Ovary (tissue), 9 donors: ENCODE results near the gene SASS6. TPM values are rescaled to one million over a fixed set of nuclear protein-coding genes. Genes with fewer than 3 reads are reported as not detected.

Experiments
- DNase-seq, 5 donors: peaks; one replicate each; pipeline ENCODE4 v3.0.0-alpha.2; 2019 to 2020
- H3K27ac ChIP-seq, 2 donors: fragments of 200-600 bp; one replicate each; pipeline versions ENCODE4 v1.5.1 to v1.8.0; 2019 to 2022
- H3K27me3 ChIP-seq: fragments of 200-600 bp; one replicate; pipeline ENCODE4 v1.8.0; 2022
- H3K36me3 ChIP-seq: fragments of 200-600 bp; sonication (generic); one replicate; pipeline ENCODE4 v1.5.1; 2019
- H3K4me1 ChIP-seq: one replicate; pipeline ENCODE4 v1.8.1; 2013; ENCODE audit warnings: mild to moderate bottlenecking, moderate library complexity; ENCODE audit not compliant: insufficient read depth
- H3K4me3 ChIP-seq: fragments of 200-600 bp; sonication (generic); one replicate; pipeline ENCODE4 v1.5.1; 2017
- H3K9me3 ChIP-seq, 2 donors: fragments of 200-600 bp in 1 of 2; sonication (generic) in 1 of 2; one replicate each; pipeline versions ENCODE4 v1.5.1 to v1.8.1; 2013 to 2019; ENCODE audit warnings: mild to moderate bottlenecking in 1 of 2, moderate library complexity in 1 of 2
- CTCF ChIP-seq, 3 donors: fragments of 450-650 bp in 2 of 3; fragments of 200-600 bp in 1 of 3; IDR thresholded peaks; one replicate each; pipeline versions ENCODE4 v1.5.1 to v1.8.0; 2016 to 2022; ENCODE audit warnings: antibody characterized with exemption in 3 of 3, mild to moderate bottlenecking in 1 of 3
- EP300 ChIP-seq: sonication (generic); formaldehyde crosslinking; IDR thresholded peaks from one replicate; pipeline ENCODE4 v1.6.1; 2017; ENCODE audit warnings: antibody characterized with exemption
- POLR2A ChIP-seq: fragments of 450-650 bp; IDR thresholded peaks from one replicate; pipeline ENCODE4 v1.6.1; 2017; ENCODE audit warnings: antibody characterized with exemption, mild to moderate bottlenecking, moderate library complexity
- WGBS, 3 donors: extraction: QIAGEN DNeasy Blood & Tissue Kit in 1 of 3; methylation state at CpG; one replicate each; pipeline versions ENCODE4 v1.1.5 to v1.1.7; 2013 to 2017; 5-methylcytosine and 5-hydroxymethylcytosine counted together
- intact Hi-C, 4 donors: fragments of 100-400 bp; cut with DNase I; formaldehyde crosslinking; loops; one replicate each; pipeline versions ENCODE4 v1.11.0 to v1.15.1; 2022 to 2023
- polyA plus RNA-seq, 2 donors: library from polyadenylated mRNA; stranded (reverse); fragments of 200-250 nt in 1 of 2; fragments of 350-450 nt in 1 of 2; fragmentation: Illumina TruSeq in 1 of 2; extraction: RNeasy Lipid Tissue Mini Kit (QIAGEN cat#74804) in 1 of 2; gene quantifications; one replicate each; pipeline ENCODE4 v1.2.3, GENCODE V29; 2013 to 2014
- total RNA-seq, 7 donors: library from RNA; depleted of rRNA in 2 of 7; stranded (reverse); fragments of >200 nt in 2 of 7; fragmentation: NEBNext Ultra II Directional in 3 of 7; extraction: Animal tissue kit (Norgen Biotek cat#: 25700) in 3 of 7; gene quantifications; one replicate each; pipeline versions ENCODE4 v1.1.0 to v1.2.4, GENCODE V29; 2016 to 2023
- donor health status: DM: no; HTN: no; CAD: no; lungs with moderate emphysema.
- donor health status: DM: no; HTN: no; CAD: no.
- donor health status: Bipolar disorder and iron deficiency.
- donor health status: DM: yes; HTN: yes; CAD: no.
- donor health status: DM: no; HTN: no; CAD: no.
- donor health status: DM: yes; HTN: yes; CAD: no.

The SASS6 gene
- total and polyA plus RNA-seq, 9 donors, result 1.7 to 3.6 (median 2.7) TPM

GRCh38 chr1:100168051-100168450 is 35.3 kb upstream of the SASS6 start:
- H3K4me1 ChIP-seq, result no peaks in the 10 kb centered on the region
- intact Hi-C loops, result no loop called here

GRCh38 chr1:100164702-100165101 is 32.0 kb upstream of the SASS6 start:
- Histone ChIP-seq H3K27ac (no peak overlapping the region), H3K27me3 (no peaks in the 10 kb centered on the region), H3K36me3 (no peaks in the 10 kb centered on the region), H3K4me1 (no peaks in the 10 kb centered on the region), H3K9me3 (peaks cover 0 to 3% of the 10 kb centered on the region in 2 donors), H3K4me3 (no peak overlapping the region)
- 87 to 93% (median 88%) methylated on average over 5 of the region's 5 CpGs for WGBS, 3 donors
- TF ChIP-seq EP300 (no peak), CTCF (IDR thresholded peaks at IDR 0.05) (no peak), POLR2A (no peak)
- no peak for DNase-seq
- intact Hi-C loops, result no loop called here

More at GRCh38 chr1:100168051-100168450, 35.3 kb upstream of the SASS6 start:
- H3K4me3 ChIP-seq, result no peak overlapping the region
- H3K36me3 ChIP-seq, result no peaks in the 10 kb centered on the region
- DNase-seq, result no peak
- no peak overlapping the region for H3K27ac ChIP-seq
- WGBS, 3 donors, result 96 to 98% (median 98%) methylated on average over 2 of the region's 2 CpGs
- TF ChIP-seq POLR2A (no peak), EP300 (no peak), CTCF (IDR thresholded peaks at IDR 0.05) (no peak)
- no peaks in the 10 kb centered on the region for H3K27me3 ChIP-seq
- no peaks in the 10 kb centered on the region for H3K9me3 ChIP-seq

- Histone ChIP-seq H3K36me3 (no peaks in the 10 kb centered on the region), H3K4me3 (no peak overlapping the region), H3K9me3 (peaks cover 0 to 3% of the 10 kb centered on the region in 2 donors), H3K27ac (no peak overlapping the region), H3K27me3 (no peaks in the 10 kb centered on the region), H3K4me1 (no peaks in the 10 kb centered on the region)
- 28 to 35% (median 34%) methylated on average over 2 of the region's 2 CpGs for WGBS, 3 donors
- TF ChIP-seq POLR2A, result no peak
- TF ChIP-seq CTCF (IDR thresholded peaks at IDR 0.05), result no peak
- no peak for TF ChIP-seq EP300
- no peak for DNase-seq
- intact Hi-C loops, result no loop called here
Measured at GRCh38 chr1:100164216-100164615, 31.5 kb upstream of the SASS6 start.

- Histone ChIP-seq H3K27me3 (no peaks in the 10 kb centered on the region), H3K27ac (no peak overlapping the region), H3K4me1 (no peaks in the 10 kb centered on the region), H3K36me3 (no peaks in the 10 kb centered on the region), H3K9me3 (peaks cover 0 to 3% of the 10 kb centered on the region in 2 donors), H3K4me3 (no peak overlapping the region)
- TF ChIP-seq EP300, result no peak
- TF ChIP-seq CTCF (IDR thresholded peaks at IDR 0.05), result no peak
- TF ChIP-seq POLR2A, result no peak
- intact Hi-C loops, result no loop called here
- no peak for DNase-seq
Measured at GRCh38 chr1:100162881-100163280, 30.2 kb upstream of the SASS6 start.
